Islet of Langerhans (tissue), 1 donor: ENCODE measurements around the gene CCDC33.

Experiments
- FAIRE-seq: peaks from one replicate; lab custom pipeline; 2011; peaks lifted over from hg19 to GRCh38; lab: Jason Lieb, UNC

Gene CCDC33

DNA sequence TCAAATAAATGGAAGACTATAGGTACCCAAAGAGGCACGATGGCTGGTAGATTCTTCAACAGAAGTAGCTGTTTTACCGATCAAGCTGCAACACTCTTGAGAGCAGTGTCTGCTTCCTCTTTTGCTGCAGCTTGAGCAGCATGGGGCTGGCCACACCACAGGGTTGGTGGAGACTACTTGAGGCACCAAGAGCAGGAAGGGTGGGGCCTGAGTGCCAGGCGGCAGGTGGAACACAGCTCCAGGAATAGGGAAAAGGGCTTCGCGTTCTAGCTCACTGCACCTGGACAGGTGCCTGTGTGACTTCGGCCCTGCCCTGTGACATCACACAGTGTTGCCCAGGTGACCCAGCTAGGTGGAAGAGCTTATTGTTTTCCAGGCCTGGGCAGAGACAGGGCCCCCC, at the start of gene CCDC33:
Gene CCDC33 (plus strand): TSS at position 365 of the 400 bp plus-strand sequence. CDS start 394 bp downstream, outside the sequence.
- no peak for FAIRE-seq

GRCh38 chr15:74188216-74188615, 47.9 kb upstream of the CCDC33 start:
- no peak for FAIRE-seq

DNA sequence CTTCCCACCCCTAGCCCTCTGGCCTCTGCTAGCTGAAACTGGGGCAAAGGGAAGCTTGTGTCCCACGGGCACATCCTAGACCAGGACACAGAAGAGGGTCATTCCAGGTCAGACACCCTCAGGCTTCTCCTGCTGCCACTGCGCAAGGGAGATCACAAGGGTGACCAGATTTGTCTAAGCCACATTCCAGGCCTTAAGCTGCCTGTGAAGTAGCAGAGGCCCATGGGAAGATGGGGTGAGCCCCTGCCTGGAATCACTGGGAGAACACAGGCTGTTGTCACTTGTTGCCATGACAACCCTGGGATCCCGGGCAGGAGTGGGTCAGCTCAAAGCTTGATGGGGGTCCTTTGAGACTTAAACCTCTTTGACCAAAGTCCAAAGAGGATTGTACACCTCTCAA, 44.3 kb upstream of the CCDC33 start:
- no peak for FAIRE-seq

- no peak for FAIRE-seq
These were observed 43.4 kb upstream of the CCDC33 start for GRCh38 chr15:74192751-74193150.

GRCh38 chr15:74193299-74193718, 42.8 kb upstream of the CCDC33 start:
- no peak for FAIRE-seq

- FAIRE-seq: no peak
These were observed 42.2 kb upstream of the CCDC33 start for GRCh38 chr15:74193905-74194304.

DNA sequence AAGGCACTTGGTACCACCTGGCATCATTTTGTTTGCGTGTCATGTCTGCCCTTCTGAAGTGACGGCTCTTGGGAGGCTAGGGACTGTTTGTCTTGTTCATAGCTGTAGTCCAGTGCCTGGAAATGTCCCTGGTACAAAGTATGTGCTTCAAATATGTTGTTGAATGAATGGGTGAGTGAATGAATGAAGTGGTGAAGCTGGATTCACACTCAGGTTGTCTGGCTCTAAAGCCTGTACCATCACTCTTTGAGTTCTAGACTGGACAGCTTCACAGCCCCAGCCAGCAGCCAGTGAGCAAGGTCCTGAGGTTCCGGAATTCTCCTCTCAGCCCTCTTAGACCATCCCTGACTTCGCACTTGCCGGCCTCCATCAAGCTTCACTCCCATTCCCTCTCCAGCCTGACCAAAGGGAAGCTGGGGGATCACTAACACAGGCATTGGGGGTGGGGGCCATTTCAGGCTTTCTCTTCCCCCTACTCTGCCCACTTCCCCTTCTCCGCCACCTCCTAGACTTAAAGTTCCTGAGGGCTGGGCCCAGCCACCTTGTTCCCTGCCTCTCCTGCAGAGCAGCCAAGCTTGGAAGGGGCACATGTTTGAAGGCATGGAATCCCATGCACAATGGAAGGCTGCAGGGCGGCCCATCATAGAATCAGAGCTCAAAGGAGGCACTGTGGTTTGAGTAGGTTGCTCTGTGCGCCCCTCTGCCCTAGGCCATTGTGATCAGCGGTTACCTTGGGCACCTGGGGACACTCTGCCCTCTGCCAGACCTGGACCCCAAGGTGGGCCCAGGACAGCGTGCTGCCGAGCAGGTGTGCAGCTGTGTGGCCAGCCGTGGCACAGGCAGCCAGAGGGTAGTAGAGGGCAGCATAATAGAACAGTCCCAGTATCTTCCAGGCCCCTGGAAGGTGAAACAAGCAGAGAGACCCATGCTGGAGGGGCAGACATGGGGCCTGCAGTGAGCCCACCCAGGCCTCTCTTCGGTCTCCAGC, 41.3 kb upstream of the CCDC33 start:
- no peak for FAIRE-seq

- no peak for FAIRE-seq
These were observed 40.0 kb upstream of the CCDC33 start for GRCh38 chr15:74196175-74196574.

GRCh38 chr15:74197176-74197965, 38.8 kb upstream of the CCDC33 start:
- FAIRE-seq: no peak

- FAIRE-seq: no peak
These were observed 36.9 kb upstream of the CCDC33 start for GRCh38 chr15:74199297-74199652.

DNA sequence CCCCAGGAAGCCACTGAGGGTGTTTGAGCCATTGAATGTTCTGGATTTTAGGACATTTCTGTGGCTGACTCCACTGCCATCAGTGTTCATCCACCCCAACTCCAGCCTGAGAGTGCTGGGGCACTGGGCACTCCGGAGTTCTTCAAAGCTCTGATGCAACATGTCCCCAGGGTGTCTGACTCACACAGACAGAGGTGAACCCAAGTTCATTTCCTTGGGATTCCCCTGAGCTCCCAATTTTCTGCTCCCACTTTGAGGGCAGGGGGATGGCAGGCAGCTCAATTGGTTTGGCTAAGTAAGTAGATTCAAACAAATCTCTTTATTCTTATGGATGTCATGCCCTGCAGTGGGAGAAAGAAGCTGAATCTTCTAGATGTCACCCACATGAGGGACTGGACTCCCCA, 35.7 kb upstream of the CCDC33 start:
- no peak for FAIRE-seq

GRCh38 chr15:74200871-74201419, 35.2 kb upstream of the CCDC33 start:
- no peak for FAIRE-seq

GRCh38 chr15:74201710-74202420, 34.3 kb upstream of the CCDC33 start:
- no peak for FAIRE-seq

- no peak for FAIRE-seq
These were observed 33.4 kb upstream of the CCDC33 start, which contains the start of gene STRA6 for GRCh38 chr15:74202452-74203401. Gene STRA6 (minus strand): TSS chr15:74202787. CDS start chr15:74202267, 520 bp downstream.

GRCh38 chr15:74203914-74204431, 32.2 kb upstream of the CCDC33 start:
- no peak for FAIRE-seq

GRCh38 chr15:74205582-74205947, 30.6 kb upstream of the CCDC33 start:
- FAIRE-seq: no peak

- FAIRE-seq: no peak
These were observed 29.3 kb upstream of the CCDC33 start for GRCh38 chr15:74206801-74207281.

- no peak for FAIRE-seq
These were observed 28.3 kb upstream of the CCDC33 start for GRCh38 chr15:74207652-74208440.

GRCh38 chr15:74208496-74208895, 27.6 kb upstream of the CCDC33 start:
- FAIRE-seq: no peak
